Measurements from ENCODE around the gene DUOXA2. TPM values are rescaled to one million over a fixed set of nuclear protein-coding genes. Genes with fewer than 3 reads are reported as not detected.

DUOXA2 gene
- total and polyA plus RNA-seq, 11 donors = 0.03 TPM; not detected in 10

- Histone ChIP-seq H3K27me3 (no peaks in the 10 kb centered on the region), H3K9me3 (no peaks in the 10 kb centered on the region), H3K36me3 (peaks cover 0 to 6% (median 0%) of the 10 kb centered on the region in 9 donors), H3K27ac (peak overlapping the region; percentile 94 to 100 (median 99)), H3K4me1 (peaks cover 0 to 28% (median 12%) of the 10 kb centered on the region in 12 donors), H3K4me3 (peak overlapping the region in 11 of 12 donors; percentile 68 to 93 (median 77))
- TF ChIP-seq, protein P1, sequence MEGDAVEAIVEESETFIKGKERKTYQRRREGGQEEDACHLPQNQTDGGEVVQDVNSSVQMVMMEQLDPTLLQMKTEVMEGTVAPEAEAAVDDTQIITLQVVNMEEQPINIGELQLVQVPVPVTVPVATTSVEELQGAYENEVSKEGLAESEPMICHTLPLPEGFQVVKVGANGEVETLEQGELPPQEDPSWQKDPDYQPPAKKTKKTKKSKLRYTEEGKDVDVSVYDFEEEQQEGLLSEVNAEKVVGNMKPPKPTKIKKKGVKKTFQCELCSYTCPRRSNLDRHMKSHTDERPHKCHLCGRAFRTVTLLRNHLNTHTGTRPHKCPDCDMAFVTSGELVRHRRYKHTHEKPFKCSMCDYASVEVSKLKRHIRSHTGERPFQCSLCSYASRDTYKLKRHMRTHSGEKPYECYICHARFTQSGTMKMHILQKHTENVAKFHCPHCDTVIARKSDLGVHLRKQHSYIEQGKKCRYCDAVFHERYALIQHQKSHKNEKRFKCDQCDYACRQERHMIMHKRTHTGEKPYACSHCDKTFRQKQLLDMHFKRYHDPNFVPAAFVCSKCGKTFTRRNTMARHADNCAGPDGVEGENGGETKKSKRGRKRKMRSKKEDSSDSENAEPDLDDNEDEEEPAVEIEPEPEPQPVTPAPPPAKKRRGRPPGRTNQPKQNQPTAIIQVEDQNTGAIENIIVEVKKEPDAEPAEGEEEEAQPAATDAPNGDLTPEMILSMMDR (IDR thresholded peaks at IDR 0.05) = no peak
- no peak for TF ChIP-seq POLR2A (IDR thresholded peaks at IDR 0.05)
- 68 to 72% (median 69%) methylated on average over 9 of the region's 9 CpGs for WGBS, 4 donors
- intact Hi-C loops (cut with DNase I) = loop anchor here in 9 of 10 donors (1.0 to 10.0 kb wide), 11 partner anchors 31 to 447 kb away; a partner anchor contains a TSS
- ATAC-seq (no peak), DNase-seq (no peak)
Observed at GRCh38 chr15:45167631-45168205, 53.6 kb downstream of the DUOXA2 start.

Other genes starting within 250 kb of the DUOXA2 start
- gene TERB2, start 157.6 kb upstream of the DUOXA2 start, total RNA-seq = not detected
- not detected for gene TERB2, start 157.6 kb upstream of the DUOXA2 start, polyA plus RNA-seq
- 10 to 100 TPM in 5 of 9 donors, 1 to 10 TPM in 4; 5.7 to 16.7 (median 11.0) TPM for gene SORD, start 91.1 kb upstream of the DUOXA2 start, total RNA-seq
- 1 to 10 TPM; 3.4 to 6.4 TPM for gene SORD, start 91.1 kb upstream of the DUOXA2 start, polyA plus RNA-seq
- gene DUOX2, start 154 bp upstream of the DUOXA2 start, total RNA-seq = 1 to 10 TPM in 1 of 9 donors, under 1 TPM in 8; 0.02 to 1.4 (median 0.11) TPM
- gene DUOX2, start 154 bp upstream of the DUOXA2 start, polyA plus RNA-seq = under 1 TPM; 0.03 to 0.53 TPM
- gene DUOXA1, start 15.6 kb downstream of the DUOXA2 start, total RNA-seq = 1 to 10 TPM in 1 of 9 donors, under 1 TPM in 5, not detected in 3; 0.21 to 1.3 (median 0.31) TPM
- gene DUOXA1, start 15.6 kb downstream of the DUOXA2 start, polyA plus RNA-seq = under 1 TPM; 0.11 to 0.53 TPM
- gene DUOX1, start 15.7 kb downstream of the DUOXA2 start, total RNA-seq = 1 to 10 TPM in 1 of 9 donors, under 1 TPM in 8; 0.19 to 1.6 (median 0.52) TPM
- under 1 TPM; 0.11 to 0.95 TPM for gene DUOX1, start 15.7 kb downstream of the DUOXA2 start, polyA plus RNA-seq
- 1 to 10 TPM; 2.4 to 7.9 (median 3.9) TPM for gene SHF, start 73.6 kb downstream of the DUOXA2 start, total RNA-seq
- 1 to 10 TPM; 1.9 to 4.6 TPM for gene SHF, start 73.6 kb downstream of the DUOXA2 start, polyA plus RNA-seq
- not detected for gene SLC28A2, start 137.9 kb downstream of the DUOXA2 start, total RNA-seq
- gene SLC28A2, start 137.9 kb downstream of the DUOXA2 start, polyA plus RNA-seq = not detected